SK-N-MC (cell line): ENCODE measurements around the gene NEDD4L.

Source experiments
- EZH2 ChIP-seq: fragments of 200-600 bp; sonication (generic); IDR thresholded peaks from one replicate; pipeline ENCODE4 v1.6.1; 2017; ENCODE audit warnings: antibody characterized with exemption
- POLR2AphosphoS5 ChIP-seq: IDR thresholded peaks from 2 replicates; pipeline ENCODE4 v1.6.1; 2012; ENCODE audit warnings: mild to moderate bottlenecking, low read depth, low read length, borderline replicate concordance

DNA sequence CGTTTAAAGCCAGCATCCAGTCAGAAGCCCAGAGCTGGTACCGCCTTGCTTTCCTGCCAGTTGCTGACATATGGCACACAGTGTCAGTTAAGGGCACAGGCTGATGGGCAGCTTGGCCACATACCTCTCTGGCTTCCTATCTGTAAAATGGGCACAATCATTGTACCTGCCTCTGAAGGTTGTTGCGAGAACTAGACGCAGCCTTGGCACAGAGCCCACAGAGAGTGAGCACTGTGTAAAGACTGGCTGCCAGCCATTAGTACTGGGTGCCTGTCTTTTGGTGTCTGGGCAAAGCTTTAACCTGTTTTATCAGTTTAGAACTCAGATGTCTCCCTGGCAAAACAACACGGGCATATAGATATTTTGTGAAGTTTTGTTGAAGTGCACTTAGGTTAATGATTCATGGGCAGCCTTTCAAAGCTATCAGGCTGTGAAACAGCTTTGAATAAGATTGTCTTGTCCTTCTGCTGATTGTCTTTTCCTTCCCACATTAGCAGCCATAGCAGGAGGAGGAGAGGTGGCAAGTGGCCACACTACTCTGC is 269.5 kb downstream of the NEDD4L start:
- TF ChIP-seq POLR2AphosphoS5 (no peak), EZH2 (no peak)
